GM12892 (cell line): ENCODE data around the gene S100A10.

ENCODE experiments used
- POLR2A ChIP-seq: IDR thresholded peaks from 2 replicates; pipeline ENCODE4 v1.6.1; 2011; ENCODE audit warnings: low read depth, low read length, control low read depth
- POLR2AphosphoS5 ChIP-seq: IDR thresholded peaks from 2 replicates; pipeline ENCODE4 v1.6.1; 2011; ENCODE audit warnings: low read depth, low read length, control low read depth
- TAF1 ChIP-seq: IDR thresholded peaks from 2 replicates; pipeline ENCODE4 v1.6.1; 2011; ENCODE audit warnings: low read depth, mild to moderate bottlenecking, control low read depth, low read length, borderline replicate concordance

GRCh38 chr1:151964510-151964909 lies 29.1 kb downstream of the S100A10 start:
- TF ChIP-seq POLR2A, result no peak
- TF ChIP-seq TAF1, result no peak
- no peak for TF ChIP-seq POLR2AphosphoS5
